Activated CD8-positive, alpha-beta memory T cell treated with anti-CD3 and anti-CD28 coated beads for 4 hours (primary cell): ENCODE measurements around the gene IWS1.
"Not testable (repeated sequence)": the region's sequence is repeated elsewhere in the genome, so short reads cannot be mapped to it uniquely, and the experiment has no call there.

Experiments
- DNase-seq, 2 donors: peaks; one replicate each; pipeline ENCODE4 v3.0.0-alpha.2; 2020; ENCODE audit warnings: low read depth in 2 of 2

IWS1 gene

GRCh38 chr2:127454595-127455565, 71.4 kb downstream of the IWS1 start:
- no peak for DNase-seq

GRCh38 chr2:127453392-127454171, 72.7 kb downstream of the IWS1 start:
- DNase-seq: no peak

- no peak for DNase-seq
These were observed 73.3 kb downstream of the IWS1 start for GRCh38 chr2:127453013-127453391.

- not testable (repeated sequence) for DNase-seq
These were observed 73.9 kb downstream of the IWS1 start for GRCh38 chr2:127452423-127452822.

GRCh38 chr2:127451981-127452380, 74.3 kb downstream of the IWS1 start:
- no peak for DNase-seq

GRCh38 chr2:127449898-127450297, 76.4 kb downstream of the IWS1 start:
- no peak for DNase-seq

GRCh38 chr2:127449414-127449813, 76.9 kb downstream of the IWS1 start:
- no peak for DNase-seq

- no peak for DNase-seq
These were observed 77.8 kb downstream of the IWS1 start for GRCh38 chr2:127448526-127448925.

GRCh38 chr2:127439343-127439742, 86.9 kb downstream of the IWS1 start:
- DNase-seq: no peak

GRCh38 chr2:127437781-127438726, 88.2 kb downstream of the IWS1 start:
- no peak for DNase-seq

- no peak for DNase-seq
These were observed 89.2 kb downstream of the IWS1 start for GRCh38 chr2:127437056-127437455.

- DNase-seq: no peak
These were observed 91.8 kb downstream of the IWS1 start for GRCh38 chr2:127434515-127434914.

GRCh38 chr2:127431408-127432023, 94.8 kb downstream of the IWS1 start:
- DNase-seq: no peak
